KOPT-K1 (cell line): ENCODE measurements around the gene LRP4.

Experiments
- H3K27ac ChIP-seq: fragments of 200-600 bp; sonication (generic); 2 replicates; pipeline ENCODE4 v1.5.1; 2016; ENCODE audit warnings: antibody characterized with exemption, mild to moderate bottlenecking, low read depth, low read length; ENCODE audit not compliant: poor library complexity, severe bottlenecking
- H3K36me3 ChIP-seq: fragments of 200-600 bp; sonication (generic); 2 replicates; pipeline ENCODE4 v1.5.1; 2017; ENCODE audit warnings: antibody characterized with exemption, mild to moderate bottlenecking, low read length, moderate library complexity; ENCODE audit not compliant: insufficient read depth
- H3K9me3 ChIP-seq: fragments of 200-600 bp; sonication (generic); 2 replicates; pipeline ENCODE4 v1.5.1; 2017; ENCODE audit warnings: antibody characterized with exemption, low read length, mild to moderate bottlenecking; ENCODE audit not compliant: insufficient read depth, poor library complexity, severe bottlenecking

The LRP4 gene

DNA sequence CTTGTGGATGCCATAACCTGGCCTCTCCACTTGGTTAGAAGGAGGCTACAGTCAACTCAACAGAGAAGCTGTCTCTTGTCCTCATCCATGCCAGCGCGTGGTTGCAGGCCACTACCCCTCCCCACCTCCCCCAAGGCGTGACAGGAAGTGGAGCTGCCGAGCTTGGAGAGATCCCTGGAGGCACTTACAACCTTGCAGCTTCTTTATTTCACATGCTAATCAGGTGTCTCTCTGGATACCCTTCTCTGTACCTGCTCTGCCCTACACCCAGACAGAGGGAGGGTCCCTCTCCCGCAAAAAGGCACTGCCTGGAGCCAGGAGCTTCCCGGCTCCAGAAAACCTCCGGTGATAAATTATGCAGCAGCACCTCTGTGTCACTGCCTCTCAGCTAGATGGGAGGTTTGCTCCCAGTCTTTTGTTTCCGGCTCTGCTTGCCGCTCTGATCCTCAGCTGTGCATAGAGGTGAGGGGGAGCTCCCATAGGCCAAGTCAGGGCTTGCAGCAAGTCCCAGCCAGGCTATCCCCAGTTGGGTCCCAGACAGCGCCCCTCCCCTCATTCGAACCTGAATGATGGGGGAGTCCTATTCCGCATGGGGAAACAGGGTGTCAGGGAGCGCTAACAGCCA lies 5.7 kb downstream of the LRP4 start:
- no peaks in the 10 kb centered on the region for H3K9me3 ChIP-seq
- no peaks in the 10 kb centered on the region for H3K36me3 ChIP-seq
- no peak overlapping the region for H3K27ac ChIP-seq

DNA sequence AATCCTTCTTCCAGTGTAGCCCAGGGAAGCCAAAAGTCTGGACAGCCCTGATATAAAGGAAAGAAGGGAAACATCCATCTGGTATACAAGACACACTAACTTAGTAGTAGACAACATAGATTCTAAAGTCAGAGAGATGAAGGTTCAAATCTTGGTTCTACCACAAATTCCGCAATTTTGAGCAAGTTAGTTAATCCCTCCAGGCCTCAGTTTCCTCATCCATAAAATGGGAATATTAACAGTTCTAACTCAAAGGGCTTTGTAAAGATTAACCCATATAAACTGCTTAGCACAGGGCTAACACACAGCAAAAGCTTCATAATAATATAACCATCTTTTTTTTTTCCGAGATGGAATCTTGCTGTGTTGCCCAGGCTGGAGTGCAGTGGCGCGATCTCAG lies 10.7 kb downstream of the LRP4 start:
- H3K27ac ChIP-seq: no peak overlapping the region

DNA sequence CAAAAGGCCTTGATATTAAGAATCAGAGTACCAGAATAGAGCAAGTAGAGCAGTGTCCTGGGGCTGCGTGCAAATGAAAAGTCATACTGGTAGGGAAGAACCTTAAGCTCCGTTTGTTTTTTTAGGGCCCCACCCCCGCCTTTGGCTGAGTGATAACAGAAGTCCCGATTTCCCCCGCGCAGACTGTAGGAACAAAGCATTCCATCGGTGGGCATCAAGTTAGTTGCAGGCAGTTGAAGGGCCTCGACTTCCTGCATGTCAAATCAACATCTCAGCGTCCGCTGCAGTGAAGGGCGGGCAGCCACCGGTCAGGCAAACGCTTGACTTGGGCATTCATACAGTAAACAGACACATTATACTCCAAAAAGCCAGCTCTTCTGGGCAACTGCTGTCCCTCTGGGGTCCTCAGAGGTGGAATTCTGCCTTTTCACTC lies 11.7 kb downstream of the LRP4 start:
- Histone ChIP-seq H3K27ac (no peak overlapping the region), H3K36me3 (no peaks in the 10 kb centered on the region), H3K9me3 (no peaks in the 10 kb centered on the region)

More for the DNA sequence above, 10.7 kb downstream of the LRP4 start:
- Histone ChIP-seq H3K9me3 (no peaks in the 10 kb centered on the region), H3K36me3 (no peaks in the 10 kb centered on the region)

DNA sequence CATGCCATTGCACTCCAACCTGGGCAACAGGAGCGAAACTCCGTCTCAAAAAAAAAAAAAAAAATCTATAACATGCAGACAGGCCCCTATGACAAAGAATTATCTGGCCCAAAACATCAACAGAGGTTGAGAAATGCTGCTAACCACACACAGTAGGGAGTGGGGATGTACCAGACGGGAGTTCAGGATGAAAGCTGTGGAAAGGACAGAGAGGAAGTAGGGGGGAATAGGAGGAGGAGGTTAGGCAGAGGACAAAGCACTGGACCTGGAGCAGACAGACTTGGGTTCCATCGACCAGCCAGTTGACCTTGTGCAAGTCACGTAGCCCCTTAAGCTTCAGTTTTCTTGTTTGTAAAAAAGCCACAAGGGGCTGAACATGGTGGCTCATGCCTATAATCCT lies 12.5 kb downstream of the LRP4 start:
- Histone ChIP-seq H3K27ac (no peak overlapping the region), H3K36me3 (no peaks in the 10 kb centered on the region)

DNA sequence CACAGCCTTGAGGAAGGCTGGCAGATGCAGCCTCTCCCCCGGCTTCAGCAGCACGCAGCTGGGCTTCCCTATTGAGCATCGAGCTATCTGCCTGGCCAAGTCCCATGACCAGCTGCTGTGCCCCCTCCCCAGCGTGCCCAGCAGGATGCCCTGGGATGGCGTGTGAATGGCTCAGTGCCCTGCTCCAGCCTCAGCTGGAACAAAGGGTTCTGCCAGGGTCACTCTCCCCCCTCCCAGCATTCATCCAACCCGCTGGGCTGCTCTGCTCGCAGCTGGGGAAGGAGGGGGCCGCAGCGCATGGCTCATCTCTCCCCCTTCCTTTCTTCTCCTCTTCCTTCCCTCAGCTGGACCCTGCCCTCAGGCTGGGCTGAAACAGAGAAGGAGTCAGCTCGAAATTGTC lies 14.5 kb downstream of the LRP4 start:
- Histone ChIP-seq H3K9me3 (no peaks in the 10 kb centered on the region), H3K27ac (no peak overlapping the region), H3K36me3 (no peaks in the 10 kb centered on the region)

More for the DNA sequence above, 12.5 kb downstream of the LRP4 start:
- no peaks in the 10 kb centered on the region for H3K9me3 ChIP-seq

DNA sequence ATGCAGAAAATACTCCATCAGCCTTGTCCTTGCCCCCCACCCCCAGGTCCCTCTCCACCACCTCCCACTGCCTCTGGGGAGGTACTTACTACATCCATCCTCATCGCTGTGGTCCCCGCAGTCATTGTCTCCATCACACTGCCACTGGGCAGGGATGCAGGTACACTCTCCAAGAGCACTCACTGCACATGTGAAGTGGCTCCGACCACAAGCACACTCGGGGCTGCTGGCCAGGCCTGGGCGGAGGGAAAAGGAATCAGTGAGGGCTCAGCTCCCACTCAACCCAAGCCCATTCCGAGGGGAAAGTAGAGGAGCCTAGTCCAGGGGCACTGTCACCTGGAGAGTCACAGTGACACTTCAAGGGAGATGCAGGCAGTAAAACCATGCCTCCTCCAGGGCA lies 15.7 kb downstream of the LRP4 start:
- Histone ChIP-seq H3K36me3 (no peaks in the 10 kb centered on the region), H3K27ac (no peak overlapping the region), H3K9me3 (no peaks in the 10 kb centered on the region)

DNA sequence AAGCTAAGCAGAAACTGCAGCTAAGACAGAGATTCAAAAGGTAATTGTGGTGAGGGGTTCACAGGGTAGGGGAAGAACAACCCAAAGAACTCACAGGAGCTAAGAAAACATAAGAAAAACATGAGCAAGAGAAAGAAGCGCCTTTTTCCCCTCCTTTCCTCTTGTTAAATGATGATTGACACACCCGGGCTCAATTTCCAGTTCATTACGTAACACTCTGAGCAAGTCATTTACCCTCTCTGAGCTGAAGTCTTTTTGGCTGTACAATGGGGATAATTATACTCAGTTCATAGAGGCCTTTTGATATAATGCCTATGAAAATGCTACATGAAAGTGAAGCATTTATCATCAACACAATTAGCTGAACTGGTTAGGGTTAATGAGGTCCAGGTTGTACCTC lies 17.2 kb downstream of the LRP4 start:
- Histone ChIP-seq H3K9me3 (no peaks in the 10 kb centered on the region), H3K36me3 (no peaks in the 10 kb centered on the region), H3K27ac (no peak overlapping the region)

DNA sequence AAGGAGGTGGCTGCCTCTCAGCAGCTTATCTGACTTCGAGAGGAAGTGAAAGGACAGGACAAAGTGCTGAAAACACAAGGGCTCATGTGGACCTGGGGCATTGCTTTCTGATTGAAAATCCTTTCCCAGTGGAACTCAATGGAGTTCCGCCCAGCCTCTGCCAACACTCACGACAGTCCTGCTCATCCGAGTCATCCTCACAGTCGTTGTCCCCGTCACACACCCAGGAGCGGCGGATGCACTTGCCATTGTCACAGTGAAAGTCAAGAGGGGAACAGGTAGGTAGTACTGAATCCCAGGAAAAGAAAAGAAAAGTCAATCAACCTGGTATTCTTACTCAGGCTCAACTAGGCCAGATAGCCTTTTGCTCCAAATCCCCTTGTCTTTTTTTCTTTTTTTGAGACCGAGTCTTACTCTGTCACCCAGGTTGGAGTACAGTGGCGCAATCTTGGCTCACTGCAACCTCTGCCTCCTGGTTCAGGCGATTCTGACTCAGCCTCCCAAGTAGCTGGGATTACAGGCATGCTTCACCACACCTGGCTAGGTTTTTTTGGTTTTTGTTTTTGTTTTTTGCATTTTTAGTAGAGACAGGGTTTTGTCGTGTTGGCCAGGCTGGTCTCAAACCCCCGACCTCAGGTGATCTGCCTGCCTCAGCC lies 18.1 kb downstream of the LRP4 start:
- Histone ChIP-seq H3K36me3 (no peaks in the 10 kb centered on the region), H3K27ac (no peak overlapping the region), H3K9me3 (no peaks in the 10 kb centered on the region)

DNA sequence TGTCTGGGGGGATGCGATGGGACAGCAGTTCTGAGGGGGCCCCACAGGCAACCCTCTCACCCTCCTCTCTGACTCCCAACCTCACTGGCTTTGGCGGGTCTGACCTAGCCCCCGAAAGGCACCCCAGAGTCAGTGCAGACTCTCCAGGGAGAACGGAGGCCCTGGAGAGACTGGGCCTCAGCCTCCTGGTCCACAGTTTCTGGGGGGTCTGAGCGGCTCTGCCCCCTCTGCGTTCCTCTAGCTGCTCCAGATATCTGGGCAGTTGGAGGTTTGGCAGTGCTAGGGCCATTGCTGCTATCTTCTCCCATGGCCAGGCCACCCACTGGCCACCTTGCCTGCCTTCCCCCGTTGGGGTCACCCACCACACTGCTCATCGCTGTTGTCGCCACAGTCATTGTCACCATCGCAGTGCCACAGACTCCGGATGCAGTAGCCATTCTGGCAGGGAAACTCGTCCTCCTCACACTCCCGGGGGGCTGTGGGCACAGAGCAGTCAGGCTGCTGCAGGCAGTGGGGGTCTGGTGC lies 18.8 kb downstream of the LRP4 start:
- H3K9me3 ChIP-seq: no peaks in the 10 kb centered on the region
- H3K36me3 ChIP-seq: no peaks in the 10 kb centered on the region
- no peak overlapping the region for H3K27ac ChIP-seq

DNA sequence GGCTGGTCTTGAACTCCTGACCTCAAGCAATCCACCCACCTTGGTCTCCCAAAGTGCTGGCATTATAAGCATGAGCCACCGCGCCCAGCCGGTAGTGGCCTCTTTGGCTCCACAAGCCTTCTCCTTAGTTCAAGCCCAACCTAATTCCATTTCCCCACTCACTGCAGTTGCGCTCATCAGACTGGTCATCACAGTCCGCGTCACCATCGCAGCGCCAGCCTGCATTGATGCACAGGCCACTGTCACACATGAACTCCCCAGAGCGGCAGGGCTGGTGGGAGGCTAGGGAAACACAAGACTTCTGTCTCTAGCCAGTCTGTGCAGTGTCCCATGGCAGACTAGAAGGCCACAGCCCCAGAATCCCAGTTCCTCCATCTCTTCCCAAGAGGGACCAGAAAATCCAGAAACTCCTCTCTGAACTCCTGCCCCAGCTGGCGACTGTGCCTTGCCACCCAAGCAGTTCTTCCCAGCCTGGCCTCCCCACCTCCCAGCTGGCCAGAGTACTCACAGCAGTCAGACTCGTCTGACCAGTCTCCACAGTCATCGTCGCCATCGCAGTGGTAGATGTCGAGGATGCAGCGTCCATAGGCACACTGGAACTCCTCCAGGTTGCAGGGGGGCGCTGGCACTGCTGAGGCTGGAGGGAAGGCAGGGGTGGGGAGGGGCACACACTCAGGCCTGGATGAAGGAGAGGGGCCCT lies 19.8 kb downstream of the LRP4 start:
- Histone ChIP-seq H3K36me3 (no peaks in the 10 kb centered on the region), H3K27ac (no peak overlapping the region), H3K9me3 (no peaks in the 10 kb centered on the region)

DNA sequence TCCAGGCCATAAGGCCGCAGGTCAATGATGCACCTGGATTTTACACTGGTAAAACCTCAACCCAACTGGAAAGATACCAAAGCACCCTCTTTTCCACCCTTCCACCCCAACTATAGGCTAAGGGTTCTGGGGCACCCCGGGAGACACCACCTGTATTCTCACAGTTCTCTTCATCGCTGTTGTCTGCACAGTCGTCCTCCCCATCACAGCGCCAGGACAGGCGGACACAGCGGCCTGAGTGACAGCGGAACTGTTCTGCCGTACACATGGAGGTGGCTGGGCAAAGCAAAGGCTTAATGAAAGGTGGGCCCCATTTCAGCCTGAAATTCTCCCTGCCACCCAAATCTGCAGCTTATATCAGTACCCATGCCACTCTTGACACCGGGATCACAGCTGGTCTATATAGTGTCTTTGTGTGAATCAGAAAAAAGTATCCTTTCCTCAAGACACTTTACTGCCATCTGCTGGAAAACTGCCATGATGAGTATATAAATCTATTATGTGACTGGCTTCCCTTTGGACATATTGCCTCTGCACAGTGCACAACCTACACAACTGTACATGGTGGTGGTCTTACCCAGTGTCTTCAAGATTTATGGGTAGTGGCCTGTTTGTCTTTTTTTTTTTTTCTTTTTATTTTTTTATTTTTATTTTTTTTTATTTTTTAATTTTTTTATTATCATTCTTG lies 21.5 kb downstream of the LRP4 start:
- Histone ChIP-seq H3K9me3 (no peaks in the 10 kb centered on the region), H3K27ac (no peak overlapping the region), H3K36me3 (no peaks in the 10 kb centered on the region)

DNA sequence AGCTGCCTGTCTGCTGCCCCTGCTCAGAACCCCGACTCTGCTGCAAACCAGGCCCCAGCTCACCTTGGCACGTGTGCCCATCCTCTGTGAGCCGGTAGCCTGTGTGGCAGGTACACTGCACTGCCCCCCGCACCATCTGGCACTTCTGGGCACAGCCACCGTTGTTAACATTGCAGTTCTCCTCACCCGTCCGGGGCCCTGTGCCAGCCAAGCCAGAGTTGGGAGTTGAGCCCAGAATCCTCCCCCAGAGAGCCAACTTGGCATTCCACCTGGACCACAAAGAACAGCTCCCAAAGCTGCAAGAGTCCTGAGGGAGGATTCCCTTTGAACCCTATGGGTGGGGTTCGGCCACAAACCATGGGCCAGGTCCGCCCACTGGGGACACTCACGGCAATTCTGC lies 22.5 kb downstream of the LRP4 start:
- no peaks in the 10 kb centered on the region for H3K36me3 ChIP-seq
- H3K27ac ChIP-seq: no peak overlapping the region
- no peaks in the 10 kb centered on the region for H3K9me3 ChIP-seq

DNA sequence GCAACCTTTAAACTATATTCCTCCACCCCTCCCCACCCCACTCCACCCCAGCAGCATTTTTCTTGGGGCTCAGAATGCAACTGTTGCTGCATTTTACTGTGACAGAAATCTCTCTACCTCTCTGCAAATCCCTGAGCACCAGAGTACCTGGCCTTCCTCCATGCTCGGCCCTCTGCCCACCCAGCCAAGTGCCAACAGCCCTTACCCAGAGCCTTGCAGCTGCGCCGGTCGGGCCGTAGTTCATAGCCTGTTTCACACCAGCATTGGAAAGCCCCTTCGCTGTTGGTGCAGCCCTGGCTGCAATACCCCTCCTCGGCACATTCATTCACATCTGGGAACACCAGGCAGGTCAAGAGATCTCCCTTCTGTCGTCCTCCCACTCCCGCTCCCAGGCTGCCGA lies 23.4 kb downstream of the LRP4 start:
- no peaks in the 10 kb centered on the region for H3K36me3 ChIP-seq
- no peaks in the 10 kb centered on the region for H3K9me3 ChIP-seq
- H3K27ac ChIP-seq: no peak overlapping the region

DNA sequence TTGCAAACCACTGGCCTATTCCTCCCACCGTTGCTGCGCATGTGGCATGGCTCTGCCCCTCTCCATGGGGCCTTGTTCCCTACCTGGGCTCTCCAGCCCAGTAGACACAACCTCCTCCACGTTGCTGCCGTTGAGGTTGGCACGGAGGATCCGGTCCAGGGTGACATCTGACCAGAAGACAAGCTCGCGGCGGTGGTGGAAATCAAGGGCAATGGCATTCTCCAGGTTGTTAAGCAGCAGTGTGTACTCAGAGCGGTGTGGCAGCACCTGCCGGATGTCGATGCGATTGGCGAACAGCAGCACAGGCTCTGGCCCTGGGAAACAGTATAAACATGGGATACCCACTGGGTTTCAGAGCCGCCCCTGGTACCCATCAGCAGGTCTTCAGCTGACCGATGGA lies 23.8 kb downstream of the LRP4 start:
- no peaks in the 10 kb centered on the region for H3K9me3 ChIP-seq
- no peak overlapping the region for H3K27ac ChIP-seq
- no peaks in the 10 kb centered on the region for H3K36me3 ChIP-seq

DNA sequence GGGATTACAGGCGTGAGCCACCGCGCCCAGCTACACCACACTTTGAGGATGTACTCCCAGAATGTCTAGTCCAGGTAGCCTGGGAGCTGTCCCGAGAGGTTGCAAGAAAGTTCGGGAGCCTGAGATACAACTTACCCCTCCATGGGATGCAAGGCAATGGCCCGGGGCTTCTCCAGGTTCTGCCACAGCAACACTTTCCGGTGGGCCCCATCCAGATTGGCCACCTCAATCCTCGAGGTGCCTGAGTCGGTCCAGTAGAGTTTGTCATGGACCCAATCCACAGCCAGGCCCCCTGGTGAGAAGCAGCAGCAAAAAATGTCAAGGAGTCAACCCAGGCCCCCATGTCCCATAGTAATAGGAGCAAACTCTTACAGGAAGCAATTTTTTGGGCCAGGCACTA lies 25.5 kb downstream of the LRP4 start:
- H3K36me3 ChIP-seq: no peaks in the 10 kb centered on the region
- no peaks in the 10 kb centered on the region for H3K9me3 ChIP-seq
- no peak overlapping the region for H3K27ac ChIP-seq
